GM18526 (cell line): Measurements from ENCODE around the gene GASK1B.

Source experiments
- POLR2A ChIP-seq: IDR thresholded peaks from 3 replicates; pipeline ENCODE4 v1.6.1; 2011; ENCODE audit not compliant: insufficient read length; ENCODE audit errors: extremely low read depth

GASK1B gene

DNA sequence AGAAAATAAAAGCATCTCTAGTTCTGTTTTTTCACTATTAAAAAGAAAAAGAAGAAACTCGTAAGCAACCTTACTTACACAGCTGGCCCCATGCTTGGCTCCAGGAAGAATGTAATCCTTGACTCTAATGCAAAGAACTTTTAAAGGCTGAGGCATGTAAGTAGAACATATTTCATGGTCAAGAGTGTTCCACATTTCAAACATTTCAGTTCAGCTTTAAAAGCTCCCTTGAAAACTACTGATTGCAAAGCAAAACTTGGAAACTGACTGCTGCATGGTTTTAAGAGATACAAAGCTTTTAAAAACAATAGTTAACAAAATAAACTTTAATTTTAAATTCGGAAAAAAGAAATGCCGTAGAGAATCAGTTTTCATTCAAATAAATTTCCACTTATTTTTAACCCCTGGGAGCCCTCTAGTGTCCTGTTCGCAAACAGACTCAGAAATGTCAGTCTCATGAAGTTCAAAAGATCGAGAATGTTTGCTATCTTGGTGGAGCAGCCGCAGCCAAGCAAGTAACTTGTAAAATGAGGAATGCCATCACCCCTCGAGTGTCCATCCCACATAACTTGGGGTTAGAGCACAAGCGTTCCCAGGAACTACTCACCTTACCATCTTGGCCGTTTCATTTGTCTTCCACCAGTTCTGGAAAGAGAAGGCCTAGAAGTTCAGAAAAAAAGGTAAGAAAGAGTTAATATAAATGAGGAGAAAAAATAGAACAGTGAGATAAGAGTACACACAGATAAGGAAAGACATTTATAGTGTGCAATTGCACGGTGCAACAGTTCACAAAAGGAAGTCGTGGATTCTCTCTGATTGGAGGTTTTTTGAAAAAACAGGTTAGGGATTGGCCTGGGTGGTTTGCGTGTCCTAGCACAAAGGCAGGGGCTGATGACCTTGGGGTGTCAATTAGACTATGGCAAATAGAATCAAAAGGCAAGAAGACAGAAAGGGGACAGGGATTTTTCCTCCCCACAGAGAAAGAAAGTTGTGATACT lies at the start of gene GASK1B:
Gene GASK1B (minus strand): TSS at position 765 of the 998 bp plus-strand sequence. CDS start 1,650 bp downstream, outside the sequence.
- no peak for TF ChIP-seq POLR2A

DNA sequence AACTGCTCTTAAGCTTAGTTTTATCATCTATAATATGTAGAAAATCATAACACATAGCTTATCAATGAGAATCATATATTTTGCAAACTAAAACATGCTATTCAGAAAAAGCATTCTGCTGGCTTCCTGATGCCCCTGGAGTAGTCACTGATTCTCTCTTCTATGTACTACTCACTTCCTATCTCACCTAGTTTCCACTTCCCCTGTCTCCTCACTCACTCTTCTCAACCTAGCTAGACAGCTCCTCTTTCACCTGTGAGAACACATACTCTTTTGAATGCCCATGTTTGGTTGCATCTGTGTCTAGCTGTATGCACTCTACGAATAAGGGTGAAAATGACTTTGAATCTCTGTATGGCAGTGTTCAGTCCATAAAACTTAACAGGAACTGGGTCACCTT lies 46.8 kb upstream of the GASK1B start:
- TF ChIP-seq POLR2A = no peak

DNA sequence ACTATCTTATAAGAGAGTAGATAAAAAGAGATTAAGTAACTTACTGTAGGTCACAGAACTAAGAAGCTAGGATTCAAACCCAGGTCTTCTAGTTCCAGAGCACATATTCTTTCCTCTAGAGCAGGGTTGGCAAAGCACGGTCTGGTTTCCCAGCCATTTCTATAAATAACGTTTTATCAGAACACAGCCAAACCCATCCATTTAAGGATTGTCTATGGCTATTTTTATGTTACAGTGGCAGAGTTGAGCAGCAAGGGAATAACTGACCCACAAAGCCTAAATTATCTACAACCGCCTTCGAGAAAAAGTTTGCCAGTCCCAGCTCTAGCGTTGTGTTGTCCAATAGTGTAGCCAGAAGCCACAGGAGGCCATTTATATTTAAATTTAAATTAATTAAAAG lies 44.9 kb upstream of the GASK1B start:
- no peak for TF ChIP-seq POLR2A

DNA sequence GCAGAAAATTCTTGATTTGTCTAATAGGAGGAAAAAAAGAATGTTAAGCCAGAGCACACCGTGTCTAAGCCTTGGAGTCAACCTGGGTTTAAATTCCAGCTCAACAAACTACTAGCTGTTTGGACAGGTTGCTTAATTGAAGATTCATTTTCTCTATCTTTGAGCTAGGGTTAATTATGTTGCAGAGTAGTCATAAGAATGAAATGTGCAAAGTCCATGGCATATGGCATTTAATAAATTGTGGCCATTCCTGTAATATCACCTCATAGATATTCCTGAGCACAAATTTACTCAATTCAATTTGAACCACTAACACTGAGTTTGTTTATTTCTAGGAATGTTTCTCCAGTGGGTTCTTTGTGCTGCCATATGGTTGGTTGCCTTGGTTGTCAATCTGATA lies 42.0 kb upstream of the GASK1B start:
- TF ChIP-seq POLR2A = no peak

DNA sequence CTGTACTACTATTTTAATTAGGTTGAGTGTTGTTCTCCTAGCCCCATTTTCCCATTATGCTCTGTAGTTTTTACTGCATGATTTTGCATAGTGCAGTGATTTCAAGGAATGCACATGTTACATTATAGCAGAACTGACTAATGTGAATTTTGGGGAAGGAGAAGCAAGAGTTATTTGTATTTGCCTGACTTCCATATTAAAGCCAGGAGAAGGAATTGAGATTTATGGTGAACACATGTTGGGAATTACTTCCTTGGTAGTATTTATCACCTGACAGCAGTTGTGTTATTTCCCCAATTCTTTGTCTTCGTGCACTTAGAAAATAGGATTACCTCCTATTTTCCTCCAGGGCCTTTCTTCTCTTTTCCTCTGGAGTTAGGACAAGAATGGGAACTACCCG lies 40.6 kb upstream of the GASK1B start:
- TF ChIP-seq POLR2A = no peak

DNA sequence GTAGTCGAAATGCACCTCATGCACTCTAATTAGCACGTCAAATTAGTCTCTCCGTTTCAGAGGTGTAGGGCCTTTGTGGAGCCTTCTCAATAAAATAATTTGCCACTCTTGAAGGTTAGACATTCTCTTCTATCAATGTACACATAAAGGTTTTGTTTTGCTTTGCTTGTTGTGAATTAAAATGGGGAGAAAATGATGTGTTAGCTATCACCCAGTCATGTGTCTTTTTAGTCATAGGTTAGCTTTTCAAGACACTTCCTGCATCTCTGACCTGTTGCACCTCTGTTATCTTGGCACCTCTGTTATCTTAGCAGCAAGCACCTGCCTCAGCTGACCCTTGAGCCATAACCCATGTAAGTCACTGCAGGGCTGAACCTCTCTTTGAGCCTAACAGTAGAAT lies 38.4 kb upstream of the GASK1B start:
- no peak for TF ChIP-seq POLR2A

DNA sequence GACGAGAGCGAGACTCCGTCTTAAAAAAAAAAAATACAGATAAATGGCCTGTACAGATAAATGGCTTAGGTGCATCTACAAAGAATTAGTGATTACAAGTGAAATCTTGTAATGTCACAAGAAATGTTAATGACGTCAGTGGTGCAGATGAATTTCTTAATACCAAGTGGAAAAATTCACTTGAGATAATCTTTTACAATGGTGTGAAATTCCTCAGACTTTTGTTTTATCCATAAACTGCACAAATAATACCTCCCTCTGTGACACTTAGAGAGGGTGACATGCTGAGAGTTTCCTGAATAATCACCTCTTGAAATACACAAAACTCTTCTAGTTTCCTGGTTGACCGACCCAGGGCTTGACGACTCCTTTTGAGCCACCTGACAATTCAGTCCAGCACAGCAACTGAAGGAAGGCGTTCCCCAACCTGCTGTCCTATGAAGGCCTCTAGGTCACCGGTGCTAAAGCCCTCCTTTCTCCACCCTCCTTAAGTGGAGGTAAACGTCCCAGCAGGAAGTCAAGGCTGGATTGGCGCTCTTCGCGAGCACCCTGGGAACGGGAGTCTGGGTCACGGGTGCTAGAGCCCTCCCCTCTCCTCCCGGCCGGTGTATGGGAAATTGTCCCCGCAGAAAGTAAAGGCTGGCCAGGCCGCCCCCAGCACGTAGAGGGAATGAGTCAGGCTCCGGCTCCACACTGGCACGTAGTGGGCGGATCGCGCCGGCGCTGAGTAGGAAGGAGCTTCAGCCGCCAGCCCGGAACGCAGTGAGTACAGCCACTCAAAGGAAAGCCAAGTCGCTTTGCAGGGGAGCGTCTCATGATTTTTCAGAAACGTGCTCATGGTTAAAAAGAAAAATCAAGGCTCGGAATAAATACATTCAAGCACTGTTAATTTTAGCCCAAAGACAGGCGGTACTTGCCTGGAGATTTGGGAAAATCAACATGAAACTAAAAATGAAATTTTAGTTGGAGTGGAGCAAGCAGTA lies 37.3 kb upstream of the GASK1B start, which contains the start of gene TMEM144:
Gene TMEM144 (plus strand): TSS at position 662 of the 983 bp plus-strand sequence. CDS start 2,182 bp downstream, outside the sequence.
- no peak for TF ChIP-seq POLR2A

DNA sequence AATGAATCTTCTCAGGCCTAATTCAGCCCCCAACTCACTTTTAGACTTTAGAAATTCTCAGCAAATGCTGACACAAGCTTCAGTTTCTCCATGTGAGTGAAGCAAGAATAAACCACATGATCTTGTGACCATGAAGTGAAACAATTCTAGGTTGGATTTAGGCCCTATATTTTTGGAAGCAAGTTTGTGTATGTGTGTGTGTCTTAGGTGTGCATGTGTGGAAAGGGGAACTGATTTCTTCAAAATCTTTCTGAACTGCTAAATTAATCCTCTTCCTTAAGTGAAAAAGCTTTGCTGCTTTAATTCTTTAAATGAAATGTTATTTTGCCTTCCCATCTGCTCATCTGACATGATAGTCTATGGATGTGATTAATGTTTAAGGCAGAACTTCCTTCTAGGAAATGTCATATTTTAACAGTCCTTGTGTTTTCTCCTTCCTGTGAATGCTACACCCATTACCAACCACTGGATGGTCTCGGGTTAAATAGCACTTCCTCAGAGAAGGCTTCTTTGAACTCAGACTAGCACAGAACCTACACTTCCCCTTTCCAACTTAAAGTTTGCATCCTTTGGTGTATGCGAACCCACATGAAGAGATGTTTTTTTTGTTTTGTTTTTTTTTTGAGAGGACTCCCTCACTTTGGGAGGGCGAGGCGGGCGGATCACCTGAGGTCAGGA lies 36.3 kb upstream of the GASK1B start:
- no peak for TF ChIP-seq POLR2A

DNA sequence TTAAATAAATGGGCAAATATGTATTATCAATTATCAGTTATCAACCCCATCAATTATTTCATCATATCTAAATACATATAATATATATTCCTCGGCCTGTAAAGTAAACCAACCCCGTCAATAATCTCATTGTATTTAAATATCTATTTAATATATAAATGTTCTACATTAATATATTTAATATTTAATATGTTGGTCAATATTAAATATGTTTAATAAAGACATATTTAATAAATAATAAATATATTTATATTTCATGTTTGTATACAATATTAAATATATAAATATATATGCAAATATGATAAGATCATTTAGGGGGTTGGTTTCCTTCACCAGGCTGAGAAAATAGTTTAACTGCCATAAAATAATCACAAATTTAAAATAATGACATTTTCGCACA lies 31.1 kb upstream of the GASK1B start:
- TF ChIP-seq POLR2A = no peak

DNA sequence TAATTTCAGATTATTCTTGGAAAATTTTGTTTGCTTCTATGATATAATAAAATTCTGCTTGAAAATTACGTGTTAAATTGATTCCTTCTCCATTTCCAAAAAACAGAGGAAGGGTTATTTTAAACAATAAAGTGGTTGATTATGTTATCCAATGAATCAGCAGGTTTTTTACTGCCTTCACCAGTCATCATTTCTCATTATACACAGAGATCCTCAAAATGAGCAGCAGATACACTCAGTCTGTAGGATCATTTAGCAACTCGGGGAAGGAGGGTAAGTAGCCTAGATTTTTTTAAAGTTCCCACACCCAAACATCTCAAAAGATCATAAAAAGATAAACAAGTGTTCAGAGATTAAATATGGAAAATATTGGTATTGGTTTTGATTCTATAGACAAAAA lies 30.6 kb upstream of the GASK1B start:
- no peak for TF ChIP-seq POLR2A

DNA sequence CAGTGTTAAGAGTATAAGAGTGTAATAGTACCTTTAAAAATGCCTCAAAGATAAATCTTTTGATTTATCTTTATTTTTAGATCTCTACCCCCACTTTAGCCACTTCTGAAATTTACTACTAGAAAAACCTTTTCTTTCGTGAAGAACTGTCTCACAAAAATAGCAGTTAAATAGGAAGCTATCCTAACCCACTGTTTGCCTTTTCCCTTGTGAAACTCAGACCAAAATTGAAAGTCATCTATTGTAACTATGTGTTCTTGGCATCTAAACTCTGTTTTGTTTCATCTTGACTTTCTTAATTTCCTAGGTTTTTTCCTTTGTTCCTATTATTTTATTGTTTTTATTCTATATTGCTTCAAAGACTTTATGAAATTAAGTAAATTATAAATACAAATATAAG lies 29.7 kb upstream of the GASK1B start:
- TF ChIP-seq POLR2A = no peak

DNA sequence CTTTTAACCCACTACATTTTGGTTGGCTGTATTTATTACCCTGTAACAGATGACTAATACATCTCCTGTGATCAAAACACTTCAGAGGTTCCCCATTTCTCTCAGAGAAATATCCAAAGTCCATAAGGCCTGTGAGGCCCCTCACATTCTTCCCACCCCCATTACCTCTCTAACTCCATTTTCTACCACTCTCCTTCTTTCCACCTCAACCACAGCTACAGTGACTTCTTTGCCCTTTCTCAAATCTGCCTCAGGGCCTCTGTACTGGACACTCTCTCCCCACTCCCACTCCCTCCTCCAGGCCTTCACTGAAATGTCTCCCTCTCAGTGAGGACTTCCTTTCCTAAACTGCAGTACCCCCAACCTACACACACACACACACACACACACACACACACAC lies 29.1 kb upstream of the GASK1B start:
- no peak for TF ChIP-seq POLR2A

DNA sequence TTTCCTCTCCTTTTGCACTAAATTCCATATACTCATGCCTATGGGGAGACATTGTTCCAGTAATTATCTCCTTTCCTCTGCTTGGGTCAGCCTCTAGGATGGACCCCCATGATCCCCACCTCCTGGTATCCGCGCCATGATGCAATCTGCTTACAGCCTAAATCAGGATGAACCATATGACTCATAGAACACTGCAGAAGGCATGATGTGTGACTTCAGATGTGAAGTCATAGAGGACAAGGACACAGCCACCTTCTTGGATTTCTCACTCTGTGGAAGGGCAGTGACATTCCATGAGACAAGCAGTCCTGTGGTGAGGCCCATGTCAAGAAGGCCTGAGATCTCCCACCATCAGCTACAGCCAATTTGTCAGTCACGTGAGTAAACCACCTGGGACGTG lies 28.5 kb upstream of the GASK1B start:
- no peak for TF ChIP-seq POLR2A

DNA sequence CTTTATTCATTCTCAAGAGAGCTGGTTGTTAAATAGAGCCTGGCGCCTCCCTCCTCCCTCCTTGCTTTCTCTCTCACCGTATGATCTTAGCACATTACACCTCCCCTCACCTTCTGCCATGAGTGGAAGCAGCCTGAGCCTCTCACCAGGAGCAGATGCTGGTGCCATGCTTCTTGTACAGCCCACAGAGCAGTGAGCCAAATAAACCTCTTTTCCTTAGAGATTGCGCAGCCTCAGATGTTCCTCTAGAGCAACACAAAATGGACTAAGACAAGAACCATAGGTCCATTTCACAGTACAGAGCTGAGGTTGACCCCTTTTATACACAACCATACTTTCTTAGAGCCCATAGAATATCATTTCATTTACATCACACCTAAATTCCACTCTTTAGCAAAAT lies 27.4 kb upstream of the GASK1B start:
- TF ChIP-seq POLR2A = no peak
